Neural progenitor cell (in vitro differentiated cells): Measurements from ENCODE around the gene TRABD. TPM values are rescaled to one million over a fixed set of nuclear protein-coding genes. Genes with fewer than 3 reads are reported as not detected.
A peak's percentile ranks its signal among the peaks of the same experiment; 100 is the strongest.
"Not testable (repeated sequence)": the region's sequence is repeated elsewhere in the genome, so short reads cannot be mapped to it uniquely, and the experiment has no call there.

Source experiments
- DNase-seq: peaks from one replicate; pipeline ENCODE4 v3.0.0-alpha.2; 2016; ENCODE audit warnings: low spot score
- H2AFZ ChIP-seq: fragments of 200-600 bp; sonication (generic); replicated peaks from 2 replicates; pipeline ENCODE4 v1.6.1; 2016; ENCODE audit warnings: antibody characterized with exemption
- H3F3A ChIP-seq: fragments of 200-600 bp; sonication (generic); 2 replicates; pipeline ENCODE4 v1.6.1; 2016; ENCODE audit warnings: antibody characterized with exemption, low read depth
- H3K27ac ChIP-seq: fragments of 200-600 bp; sonication (generic); 2 replicates; pipeline ENCODE4 v1.5.1; 2016; ENCODE audit warnings: mild to moderate bottlenecking
- H3K27me3 ChIP-seq: fragments of 200-600 bp; sonication (generic); 2 replicates; pipeline ENCODE4 v1.6.1; 2016; ENCODE audit warnings: mild to moderate bottlenecking, moderate library complexity
- H3K36me3 ChIP-seq: fragments of 200-600 bp; sonication (generic); 2 replicates; pipeline ENCODE4 v1.5.1; 2016
- H3K4me1 ChIP-seq: fragments of 200-600 bp; sonication (generic); 2 replicates; pipeline ENCODE4 v1.6.1; 2016; ENCODE audit warnings: mixed run types
- H3K4me2 ChIP-seq: fragments of 200-600 bp; sonication (generic); 2 replicates; pipeline ENCODE4 v1.6.1; 2016
- H3K4me3 ChIP-seq: fragments of 200-600 bp; sonication (generic); 2 replicates; pipeline ENCODE4 v1.5.1; 2016
- H3K79me2 ChIP-seq: fragments of 200-600 bp; sonication (generic); 2 replicates; pipeline ENCODE4 v1.6.1; 2016; ENCODE audit warnings: low read depth
- H3K9ac ChIP-seq: fragments of 200-600 bp; sonication (generic); 2 replicates; pipeline ENCODE4 v1.6.1; 2016
- H3K9me3 ChIP-seq: fragments of 200-600 bp; sonication (generic); 2 replicates; pipeline ENCODE4 v1.5.1; 2016; ENCODE audit warnings: low read depth
- H4K20me1 ChIP-seq: fragments of 200-600 bp; sonication (generic); 2 replicates; pipeline ENCODE4 v1.6.1; 2016; ENCODE audit warnings: low read depth
- H3K27ac Mint-ChIP-seq: 3 replicates; pipeline ENCODE4 v1.8.0; 2021; ENCODE audit warnings: mixed read lengths
- H3K27me3 Mint-ChIP-seq: 2 replicates; pipeline ENCODE4 v1.8.0; 2022; ENCODE audit warnings: low read depth, mild to moderate bottlenecking, inconsistent platforms, moderate library complexity, mixed read lengths; ENCODE audit not compliant: insufficient read depth
- H3K36me3 Mint-ChIP-seq: 3 replicates; pipeline ENCODE4 v1.8.0; 2021; ENCODE audit warnings: mixed read lengths
- H3K4me1 Mint-ChIP-seq: 3 replicates; pipeline ENCODE4 v1.8.0; 2021; ENCODE audit warnings: mixed read lengths
- H3K4me3 Mint-ChIP-seq: 3 replicates; pipeline ENCODE4 v1.8.0; 2021; ENCODE audit warnings: mild to moderate bottlenecking, moderate library complexity, mixed read lengths
- H3K9me3 Mint-ChIP-seq: 3 replicates; pipeline ENCODE4 v1.8.0; 2020; ENCODE audit warnings: mixed read lengths
- CTCF ChIP-seq: fragments of 200-600 bp; sonication (generic); IDR thresholded peaks from 2 replicates; pipeline ENCODE4 v1.5.1; 2017; ENCODE audit warnings: antibody characterized with exemption, mild to moderate bottlenecking
- EZH2 ChIP-seq: fragments of 200-600 bp; sonication (generic); IDR thresholded peaks from 2 replicates; pipeline ENCODE4 v1.6.1; 2017; ENCODE audit warnings: antibody characterized with exemption, mild to moderate bottlenecking, moderate library complexity
- EZH2phosphoT487 ChIP-seq: fragments of 200-600 bp; sonication (generic); IDR thresholded peaks from 2 replicates; pipeline ENCODE4 v1.6.1; 2017; ENCODE audit warnings: antibody characterized with exemption
- total RNA-seq: library from RNA; depleted of rRNA; stranded (reverse); fragments of >200 nt; gene quantifications from 2 replicates; pipeline ENCODE4 v1.2.3, GENCODE V29; 2015; ENCODE audit warnings: low replicate concordance

TRABD gene
- total RNA-seq: 15.4 and 37.4 TPM in 2 replicates

DNA sequence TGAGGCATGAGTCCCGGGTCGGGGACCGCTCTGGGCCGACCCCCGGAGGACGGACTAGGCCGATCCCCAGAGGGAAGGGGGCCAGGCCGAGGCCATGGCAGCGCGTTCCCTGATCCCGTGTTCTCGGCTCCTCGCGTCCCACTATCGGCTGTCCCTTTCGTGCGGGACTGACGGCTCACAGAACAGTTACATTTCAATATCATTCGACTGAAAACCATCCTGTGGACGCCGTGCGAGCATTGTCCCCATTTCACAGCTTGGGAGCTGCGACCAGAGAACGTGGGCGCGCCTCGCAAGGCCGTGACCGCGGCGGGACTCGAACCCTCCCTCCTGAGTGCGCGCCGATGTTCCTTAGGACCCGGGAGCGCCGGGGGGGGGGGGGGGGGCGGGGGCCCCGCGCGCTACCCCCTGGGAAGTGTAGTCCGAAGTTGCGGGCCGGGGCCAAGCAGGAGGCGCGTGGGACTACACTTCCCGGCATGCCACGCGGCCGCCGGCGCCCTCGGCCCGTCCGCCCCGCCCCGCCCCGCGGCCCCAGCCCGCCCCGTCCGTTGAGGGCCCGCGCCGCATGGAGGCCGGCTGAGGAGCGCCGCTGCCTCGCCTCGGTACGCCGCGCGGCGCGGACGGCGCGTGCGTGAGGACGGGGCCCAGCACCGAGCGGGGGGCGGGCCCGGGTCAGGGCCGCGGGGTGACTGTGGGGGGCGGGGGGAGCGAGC is at the start of gene TRABD:
Gene TRABD, plus strand, starts transcription at position 539 of the 713 bp plus-strand sequence. CDS start 7,148 bp downstream, outside the sequence.
- peaks cover 3% of the 10 kb centered on the region for H3K27me3 Mint-ChIP-seq

DNA sequence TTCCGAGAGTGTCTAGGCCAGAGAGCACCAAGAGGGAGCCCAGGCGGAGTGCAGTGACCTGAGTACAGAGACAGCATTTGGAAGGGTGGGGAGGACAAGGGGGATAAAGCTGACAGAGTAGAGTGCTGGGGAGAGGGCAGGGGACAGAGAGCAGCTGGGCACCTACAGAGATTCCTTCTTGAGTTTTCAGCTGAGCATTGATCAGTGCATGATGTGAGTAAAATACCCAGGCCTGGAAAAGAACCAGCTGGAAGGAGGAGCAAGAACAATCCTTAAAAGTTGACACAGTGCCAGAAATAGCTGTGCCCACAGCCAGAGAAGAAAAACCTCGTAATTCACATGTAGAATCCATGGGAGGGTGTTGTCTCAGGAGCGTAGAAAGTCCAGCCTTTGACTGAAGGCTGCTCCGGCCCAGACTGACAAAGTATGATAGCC is 49.1 kb upstream of the TRABD start:
- H3K4me3 Mint-ChIP-seq: no peak overlapping the region
- Histone ChIP-seq H3F3A (no peaks in the 10 kb centered on the region), H3K4me3 (no peak overlapping the region), H3K4me2 (no peak overlapping the region), H3K79me2 (no peaks in the 10 kb centered on the region), H3K9ac (no peak overlapping the region), H3K27me3 (no peaks in the 10 kb centered on the region), H3K36me3 (no peaks in the 10 kb centered on the region), H3K27ac (no peak overlapping the region), H4K20me1 (no peaks in the 10 kb centered on the region), H3K4me1 (no peaks in the 10 kb centered on the region), H3K9me3 (no peaks in the 10 kb centered on the region), H2AFZ (no peak overlapping the region)
- no peak for TF ChIP-seq EZH2
- TF ChIP-seq EZH2phosphoT487: no peak
- no peak for TF ChIP-seq CTCF
- H3K27me3 Mint-ChIP-seq: peaks cover 2% of the 10 kb centered on the region
- H3K4me1 Mint-ChIP-seq: peaks cover 7% of the 10 kb centered on the region
- no peak for DNase-seq
- no peaks in the 10 kb centered on the region for H3K9me3 Mint-ChIP-seq
- H3K27ac Mint-ChIP-seq: no peak overlapping the region
- H3K36me3 Mint-ChIP-seq: no peaks in the 10 kb centered on the region

More for the DNA sequence above, at the start of gene TRABD:
- Mint-ChIP-seq H3K36me3 (no peaks in the 10 kb centered on the region), H3K4me3 (peak within 1 kb of the TSS; percentile 97), H3K27ac (peak within 1 kb of the TSS; percentile 98), H3K9me3 (no peaks in the 10 kb centered on the region), H3K4me1 (peaks cover 10% of the 10 kb centered on the region)
- Histone ChIP-seq H4K20me1 (peaks cover 38% of the 10 kb centered on the region), H3K4me2 (peak within 1 kb of the TSS; percentile 94), H3K36me3 (no peaks in the 10 kb centered on the region), H3K9me3 (no peaks in the 10 kb centered on the region), H3K9ac (peak within 1 kb of the TSS; percentile 21), H3K4me3 (peak within 1 kb of the TSS; percentile 67), H3K27ac (no peak within 1 kb of the TSS), H3K79me2 (peaks cover 17% of the 10 kb centered on the region), H2AFZ (no peak within 1 kb of the TSS), H3K27me3 (peaks cover 16% of the 10 kb centered on the region), H3F3A (peaks cover 6% of the 10 kb centered on the region), H3K4me1 (peaks cover 14% of the 10 kb centered on the region)
- TF ChIP-seq EZH2 (no peak), CTCF (no peak), EZH2phosphoT487 (no peak)
- DNase-seq: peak; percentile 96

- H3K9ac ChIP-seq, H4K20me1 ChIP-seq, H3K36me3 ChIP-seq, H3K9me3 Mint-ChIP-seq, DNase-seq, H3K4me3 ChIP-seq, H2AFZ ChIP-seq, H3K27me3 Mint-ChIP-seq, H3K36me3 Mint-ChIP-seq, H3F3A ChIP-seq, H3K4me3 Mint-ChIP-seq, H3K4me2 ChIP-seq, H3K27me3 ChIP-seq, H3K4me1 ChIP-seq, H3K27ac Mint-ChIP-seq, H3K79me2 ChIP-seq, H3K9me3 ChIP-seq, H3K27ac ChIP-seq: not testable (repeated sequence)
- H3K4me1 Mint-ChIP-seq: peaks cover 10% of the 10 kb centered on the region
Measured at GRCh38 chr22:50137277-50137676, 48.4 kb upstream of the TRABD start.

DNA sequence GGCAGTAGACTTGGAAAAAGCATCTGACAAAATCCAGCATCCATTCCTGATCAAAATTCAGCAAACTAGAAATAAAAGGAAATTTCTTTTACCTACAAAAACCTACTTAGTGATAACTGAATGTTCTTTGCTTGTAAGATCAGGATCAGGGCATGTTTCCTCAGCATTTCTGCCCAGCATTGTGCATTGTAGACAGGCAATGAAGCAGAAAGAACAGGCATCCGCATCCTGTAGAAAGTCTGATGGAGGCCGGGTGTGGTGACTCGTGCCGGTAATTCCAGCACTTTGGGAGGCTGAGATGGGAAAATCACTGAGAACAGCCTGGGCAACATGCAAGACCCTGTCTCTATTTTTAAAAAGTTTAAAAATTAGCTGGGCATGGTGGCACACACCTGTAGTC is 47.7 kb upstream of the TRABD start:
- no peak overlapping the region for H3K4me3 ChIP-seq
- no peak overlapping the region for H2AFZ ChIP-seq
- H3K27ac ChIP-seq: no peak overlapping the region
- TF ChIP-seq EZH2phosphoT487 (no peak), CTCF (no peak), EZH2 (no peak)
- Mint-ChIP-seq H3K36me3 (no peaks in the 10 kb centered on the region), H3K4me1 (peaks cover 10% of the 10 kb centered on the region), H3K27ac (no peak overlapping the region), H3K27me3 (peaks cover 2% of the 10 kb centered on the region), H3K9me3 (no peaks in the 10 kb centered on the region), H3K4me3 (no peak overlapping the region)
- DNase-seq: no peak
- H3K36me3 ChIP-seq: no peaks in the 10 kb centered on the region
- no peaks in the 10 kb centered on the region for H3K27me3 ChIP-seq
- no peaks in the 10 kb centered on the region for H3K9me3 ChIP-seq
- no peaks in the 10 kb centered on the region for H3F3A ChIP-seq
- H3K4me1 ChIP-seq: no peaks in the 10 kb centered on the region
- H4K20me1 ChIP-seq: no peaks in the 10 kb centered on the region
- no peaks in the 10 kb centered on the region for H3K79me2 ChIP-seq
- no peak overlapping the region for H3K9ac ChIP-seq
- H3K4me2 ChIP-seq: no peak overlapping the region
